ENCODE measurements around the gene AXIN1.
A peak's percentile ranks its signal among the peaks of the same experiment; 100 is the strongest.
"Not testable (repeated sequence)": the region's sequence is repeated elsewhere in the genome, so short reads cannot be mapped to it uniquely, and the experiment has no call there.

Gene AXIN1

GRCh38 chr16:280552-280951 lies 72.0 kb downstream of the AXIN1 start, which contains the start of gene ARHGDIG:
TSS of gene ARHGDIG (plus strand) at chr16:280591. CDS start at chr16:280681, 90 bp downstream.
- DNase-seq: no peak

- DNase-seq: no peak
Observed at GRCh38 chr16:280005-280460, 72.5 kb downstream of the AXIN1 start.

GRCh38 chr16:279531-279930 lies 73.0 kb downstream of the AXIN1 start:
- no peak for DNase-seq

- peak; percentile 41 for DNase-seq
Observed at GRCh38 chr16:278863-279366, 73.6 kb downstream of the AXIN1 start.

GRCh38 chr16:276426-277077 lies 76.0 kb downstream of the AXIN1 start:
- DNase-seq: no peak

- DNase-seq: no peak
Observed at GRCh38 chr16:275786-276232, 76.7 kb downstream of the AXIN1 start, which contains the start of gene RGS11. TSS of gene RGS11 (minus strand) at chr16:275944. CDS start at chr16:275911, 33 bp downstream.

GRCh38 chr16:275041-275641 lies 77.4 kb downstream of the AXIN1 start:
- DNase-seq: no peak

- DNase-seq: no peak
Observed at GRCh38 chr16:273547-274421, 78.7 kb downstream of the AXIN1 start.

GRCh38 chr16:272633-273546 lies 79.6 kb downstream of the AXIN1 start:
- no peak for DNase-seq

GRCh38 chr16:270381-271255 lies 81.9 kb downstream of the AXIN1 start:
- no peak for DNase-seq

GRCh38 chr16:269061-269796 lies 83.3 kb downstream of the AXIN1 start:
- DNase-seq: no peak

- DNase-seq: no peak
Observed at GRCh38 chr16:268141-269053, 84.1 kb downstream of the AXIN1 start.

- DNase-seq: not testable (repeated sequence)
Observed at GRCh38 chr16:267562-267961, 85.0 kb downstream of the AXIN1 start.

- no peak for DNase-seq
Observed at GRCh38 chr16:266258-267164, 86.0 kb downstream of the AXIN1 start.

- DNase-seq: no peak
Observed at GRCh38 chr16:265711-266110, 86.8 kb downstream of the AXIN1 start.

- no peak for DNase-seq
Observed at GRCh38 chr16:265002-265529, 87.5 kb downstream of the AXIN1 start.

- no peak for DNase-seq
Observed at GRCh38 chr16:264440-264951, 88.0 kb downstream of the AXIN1 start.

- DNase-seq: no peak
Observed at GRCh38 chr16:263944-264343, 88.6 kb downstream of the AXIN1 start.
